Panc1 (cell line): ENCODE data around the gene SHE. TPM values are rescaled to one million over a fixed set of nuclear protein-coding genes. Genes with fewer than 3 reads are reported as not detected.

Experiments
- ATAC-seq: fragments of 200-7000 bp; cut with Tn5 transposase; 2 replicates; pipeline ENCODE4 v1.9.1; 2020; ENCODE audit warnings: mild to moderate bottlenecking, moderate library complexity
- BruUV-seq: library from RNA; stranded (reverse); fragments of 400-500 nt; replicated peaks from 2 replicates; lab custom pipeline; 2021; lab: Mats Ljungman, UMichigan
- CTCF ChIA-PET: fragments of 300-600 bp; sonication (Branson Sonifier 250); formaldehyde crosslinking; loops from one replicate; lab custom pipeline; 2022; ENCODE audit warnings: antibody characterized with exemption; lab: Charles Lee
- POLR2A ChIA-PET: fragments of 300-600 bp; sonication (Branson Sonifier 250); formaldehyde crosslinking; loops from one replicate; lab custom pipeline; 2022; ENCODE audit warnings: antibody characterized with exemption; lab: Charles Lee
- DNase-seq: peaks from one replicate; pipeline ENCODE4 v3.0.0-alpha.2; 2010; ENCODE audit warnings: low read depth, low spot score
- H3K27ac ChIP-seq: 2 replicates; pipeline ENCODE4 v1.5.1; 2011; ENCODE audit warnings: mild to moderate bottlenecking, low read length, inconsistent platforms
- H3K27me3 ChIP-seq: fragments of 200-500 bp; sonication (Bioruptor generic); 2 replicates; pipeline ENCODE4 v1.6.0; 2014; ENCODE audit warnings: low read length, inconsistent platforms; ENCODE audit not compliant: control insufficient read depth, insufficient read depth
- H3K36me3 ChIP-seq: fragments of 200-500 bp; sonication (Bioruptor generic); 2 replicates; pipeline ENCODE4 v1.5.1; 2014; ENCODE audit warnings: inconsistent platforms, mild to moderate bottlenecking, low read length, moderate library complexity; ENCODE audit not compliant: control insufficient read depth, insufficient read depth
- H3K4me1 ChIP-seq: 2 replicates; pipeline ENCODE4 v1.5.1; 2011; ENCODE audit warnings: inconsistent platforms, mild to moderate bottlenecking, low read length, moderate library complexity; ENCODE audit not compliant: control insufficient read depth, insufficient read depth
- H3K4me3 ChIP-seq, 2 experiments: 2 replicates each; pipeline ENCODE4 v1.5.1; 2011 to 2012; ENCODE audit warnings: low read depth in 2 of 2, low read length in 2 of 2, mild to moderate bottlenecking in 2 of 2, inconsistent platforms in 1 of 2, moderate library complexity in 1 of 2
- H3K9me3 ChIP-seq: fragments of 200-500 bp; sonication (Bioruptor generic); 2 replicates; pipeline ENCODE4 v1.5.1; 2014; ENCODE audit warnings: low read depth, mild to moderate bottlenecking, inconsistent platforms, low read length, moderate library complexity; ENCODE audit not compliant: control insufficient read depth, insufficient read depth
- POLR2AphosphoS5 ChIP-seq: IDR thresholded peaks from 2 replicates; pipeline ENCODE4 v1.6.1; 2012; ENCODE audit warnings: mild to moderate bottlenecking, low read depth, low read length, moderate library complexity
- SIN3A ChIP-seq: IDR thresholded peaks from 2 replicates; pipeline ENCODE4 v1.6.1; 2012; ENCODE audit warnings: low read depth, mild to moderate bottlenecking, low read length, moderate library complexity, borderline replicate concordance; ENCODE audit not compliant: insufficient read depth
- TCF7L2 ChIP-seq: IDR thresholded peaks from 2 replicates; pipeline ENCODE4 v1.6.1; 2011; ENCODE audit warnings: mild to moderate bottlenecking, low read depth, low read length, inconsistent platforms
- in situ Hi-C: cut with HindIII; loops from 2 replicates; pipeline ENCODE4 v1.10.0; 2016; ENCODE audit warnings: low sequenced_read_pairs, low pct_unique_long_range_greater_than_20kb
- intact Hi-C: fragments of 100-400 bp; cut with micrococcal nuclease; formaldehyde crosslinking; loops from one replicate; pipeline ENCODE4 v1.10.0; 2022; ENCODE audit not compliant: unreplicated experiment
- total RNA-seq: library from RNA; stranded (reverse); gene quantifications from one replicate; pipeline ENCODE4 v1.2.1, GENCODE V29; 2021; ENCODE audit not compliant: unreplicated experiment
- TF ChIP-seq, protein P1 (sequence below): fragments of 450-650 bp; IDR thresholded peaks from 2 replicates; pipeline ENCODE4 v1.5.1; 2017; ENCODE audit warnings: mild to moderate bottlenecking
- TF ChIP-seq, protein P2 (sequence below), 2 experiments: IDR thresholded peaks; 2 replicates each; pipeline ENCODE4 v1.6.1; 2011 to 2012; ENCODE audit warnings: low read depth in 2 of 2, control low read depth in 1 of 2, low read length in 1 of 2, mild to moderate bottlenecking in 1 of 2, moderate library complexity in 1 of 2; ENCODE audit not compliant: insufficient read depth in 1 of 2

The SHE gene
- total RNA-seq, 1 experiment from 2014 or later: 0.03 TPM

DNA sequence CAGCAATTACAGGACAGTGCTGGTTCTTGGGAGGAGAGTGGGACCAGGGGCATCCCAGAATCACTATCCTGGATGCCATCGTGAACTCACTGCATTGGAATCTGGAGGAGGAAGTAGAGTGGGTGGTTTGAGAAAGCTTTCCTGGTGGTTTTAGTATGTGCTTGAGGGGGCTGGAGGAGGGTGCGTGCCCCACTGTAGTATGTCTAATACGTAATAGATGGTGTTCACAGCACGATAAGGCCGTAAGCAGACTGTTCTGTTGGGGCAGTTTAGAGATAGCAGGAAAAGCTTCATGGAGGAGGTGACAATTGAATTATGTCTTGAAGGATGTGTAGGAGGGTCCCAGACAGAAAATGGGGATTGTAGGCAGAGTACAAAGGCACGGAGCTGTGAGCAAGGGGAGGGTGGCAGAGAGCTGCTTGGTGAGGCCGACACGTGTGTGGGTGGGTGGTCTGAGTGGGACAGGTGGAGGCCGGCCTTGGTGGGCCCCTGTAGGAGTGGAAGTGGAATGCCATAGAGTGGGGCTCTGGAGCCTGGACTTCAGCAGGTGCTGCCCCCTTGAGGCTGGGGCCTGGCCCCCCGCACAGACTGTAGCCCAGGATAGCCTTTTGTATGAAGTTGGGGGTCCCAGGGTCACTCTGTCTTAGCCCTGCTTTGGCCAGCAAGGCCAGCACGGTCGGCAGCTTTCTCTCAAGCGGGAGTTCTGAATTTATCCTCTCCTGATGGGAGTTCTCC is 60.0 kb downstream of the SHE start:
- DNase-seq (no peak), ATAC-seq (peak; percentile 61; the same call in 1 of the 2 replicates)
- BruUV-seq: no TSS peak
- Histone ChIP-seq H3K27me3 (no peaks in the 10 kb centered on the region), H3K9me3 (no peaks in the 10 kb centered on the region), H3K4me1 (no peaks in the 10 kb centered on the region), H3K36me3 (no peaks in the 10 kb centered on the region), H3K27ac (no peak overlapping the region), H3K4me3 (no peak overlapping the region)
- TF ChIP-seq, protein P1, sequence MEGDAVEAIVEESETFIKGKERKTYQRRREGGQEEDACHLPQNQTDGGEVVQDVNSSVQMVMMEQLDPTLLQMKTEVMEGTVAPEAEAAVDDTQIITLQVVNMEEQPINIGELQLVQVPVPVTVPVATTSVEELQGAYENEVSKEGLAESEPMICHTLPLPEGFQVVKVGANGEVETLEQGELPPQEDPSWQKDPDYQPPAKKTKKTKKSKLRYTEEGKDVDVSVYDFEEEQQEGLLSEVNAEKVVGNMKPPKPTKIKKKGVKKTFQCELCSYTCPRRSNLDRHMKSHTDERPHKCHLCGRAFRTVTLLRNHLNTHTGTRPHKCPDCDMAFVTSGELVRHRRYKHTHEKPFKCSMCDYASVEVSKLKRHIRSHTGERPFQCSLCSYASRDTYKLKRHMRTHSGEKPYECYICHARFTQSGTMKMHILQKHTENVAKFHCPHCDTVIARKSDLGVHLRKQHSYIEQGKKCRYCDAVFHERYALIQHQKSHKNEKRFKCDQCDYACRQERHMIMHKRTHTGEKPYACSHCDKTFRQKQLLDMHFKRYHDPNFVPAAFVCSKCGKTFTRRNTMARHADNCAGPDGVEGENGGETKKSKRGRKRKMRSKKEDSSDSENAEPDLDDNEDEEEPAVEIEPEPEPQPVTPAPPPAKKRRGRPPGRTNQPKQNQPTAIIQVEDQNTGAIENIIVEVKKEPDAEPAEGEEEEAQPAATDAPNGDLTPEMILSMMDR: no peak
- TF ChIP-seq POLR2AphosphoS5 (no peak), TCF7L2 (no peak), SIN3A (no peak)
- TF ChIP-seq, protein P2, sequence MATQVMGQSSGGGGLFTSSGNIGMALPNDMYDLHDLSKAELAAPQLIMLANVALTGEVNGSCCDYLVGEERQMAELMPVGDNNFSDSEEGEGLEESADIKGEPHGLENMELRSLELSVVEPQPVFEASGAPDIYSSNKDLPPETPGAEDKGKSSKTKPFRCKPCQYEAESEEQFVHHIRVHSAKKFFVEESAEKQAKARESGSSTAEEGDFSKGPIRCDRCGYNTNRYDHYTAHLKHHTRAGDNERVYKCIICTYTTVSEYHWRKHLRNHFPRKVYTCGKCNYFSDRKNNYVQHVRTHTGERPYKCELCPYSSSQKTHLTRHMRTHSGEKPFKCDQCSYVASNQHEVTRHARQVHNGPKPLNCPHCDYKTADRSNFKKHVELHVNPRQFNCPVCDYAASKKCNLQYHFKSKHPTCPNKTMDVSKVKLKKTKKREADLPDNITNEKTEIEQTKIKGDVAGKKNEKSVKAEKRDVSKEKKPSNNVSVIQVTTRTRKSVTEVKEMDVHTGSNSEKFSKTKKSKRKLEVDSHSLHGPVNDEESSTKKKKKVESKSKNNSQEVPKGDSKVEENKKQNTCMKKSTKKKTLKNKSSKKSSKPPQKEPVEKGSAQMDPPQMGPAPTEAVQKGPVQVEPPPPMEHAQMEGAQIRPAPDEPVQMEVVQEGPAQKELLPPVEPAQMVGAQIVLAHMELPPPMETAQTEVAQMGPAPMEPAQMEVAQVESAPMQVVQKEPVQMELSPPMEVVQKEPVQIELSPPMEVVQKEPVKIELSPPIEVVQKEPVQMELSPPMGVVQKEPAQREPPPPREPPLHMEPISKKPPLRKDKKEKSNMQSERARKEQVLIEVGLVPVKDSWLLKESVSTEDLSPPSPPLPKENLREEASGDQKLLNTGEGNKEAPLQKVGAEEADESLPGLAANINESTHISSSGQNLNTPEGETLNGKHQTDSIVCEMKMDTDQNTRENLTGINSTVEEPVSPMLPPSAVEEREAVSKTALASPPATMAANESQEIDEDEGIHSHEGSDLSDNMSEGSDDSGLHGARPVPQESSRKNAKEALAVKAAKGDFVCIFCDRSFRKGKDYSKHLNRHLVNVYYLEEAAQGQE (IDR thresholded peaks at IDR 0.05; ENCODE audit: insufficient read depth in 1 of 2, low read depth in 2 of 2, low read length in 1 of 2): no peak
- in situ Hi-C loops (no loop called here), intact Hi-C loops (no loop called here)
- POLR2A ChIA-PET: no interaction called here
- CTCF ChIA-PET: no interaction called here

DNA sequence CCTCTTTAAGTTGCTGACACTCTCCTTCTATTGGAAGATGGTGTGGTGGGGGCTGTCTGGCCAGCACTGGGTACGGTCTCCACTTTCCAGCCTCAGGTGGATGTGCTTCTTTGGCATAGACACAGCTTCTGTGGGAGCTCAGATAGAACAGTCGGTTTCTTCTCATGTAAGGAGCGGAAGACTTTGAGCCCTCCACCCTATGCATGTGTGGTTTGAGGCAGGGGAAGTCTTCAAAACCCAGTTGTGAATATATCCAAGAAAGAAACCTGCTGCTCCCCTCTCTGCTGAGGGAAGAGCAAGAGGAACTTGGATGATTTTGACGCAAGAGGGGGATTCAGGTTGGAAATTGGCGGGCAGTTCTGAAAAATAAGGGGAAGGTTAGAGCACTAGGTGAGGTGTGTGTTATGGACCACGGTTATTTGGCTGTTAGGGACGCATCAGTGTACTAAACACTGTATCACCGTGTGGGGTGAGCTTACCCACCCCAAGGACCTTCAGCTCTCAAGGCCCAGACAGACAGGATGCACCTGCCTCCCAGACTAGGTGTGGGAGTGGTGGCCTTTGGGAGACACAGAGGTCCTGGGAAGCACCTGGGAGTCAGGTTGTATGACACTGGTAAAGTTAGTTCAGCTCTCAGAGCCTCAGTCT is 60.8 kb downstream of the SHE start:
- DNase-seq: no peak
- Histone ChIP-seq H3K4me3 (no peak overlapping the region), H3K9me3 (no peaks in the 10 kb centered on the region), H3K27ac (no peak overlapping the region), H3K36me3 (no peaks in the 10 kb centered on the region), H3K27me3 (no peaks in the 10 kb centered on the region), H3K4me1 (no peaks in the 10 kb centered on the region)
- no peak for ATAC-seq
- TF ChIP-seq POLR2AphosphoS5 (no peak), SIN3A (no peak), TCF7L2 (no peak)
- TF ChIP-seq, protein P2 (IDR thresholded peaks at IDR 0.05; ENCODE audit: insufficient read depth in 1 of 2, low read depth in 2 of 2, low read length in 1 of 2): no peak
- TF ChIP-seq, protein P1: no peak
- in situ Hi-C loops: no loop called here
- CTCF ChIA-PET: no interaction called here
- BruUV-seq: no TSS peak
- intact Hi-C loops: no loop called here
- POLR2A ChIA-PET: no interaction called here
